ENCODE results near the gene MRPL45.

- TF ChIP-seq FOSL2 (IDR thresholded peaks at IDR 0.05; ENCODE audit: borderline replicate concordance, low read depth) = no peak
- TF ChIP-seq EP300 (IDR thresholded peaks at IDR 0.05; ENCODE audit: borderline replicate concordance in 1 of 2, low read depth in 1 of 2, low read length in 1 of 2) = no peak
- TF ChIP-seq GABPA (IDR thresholded peaks at IDR 0.05; ENCODE audit: low read depth) = no peak
- no peak for TF ChIP-seq FOXM1 (IDR thresholded peaks at IDR 0.05; ENCODE audit: low read depth)
- no peak for TF ChIP-seq CTCF (IDR thresholded peaks at IDR 0.05)
- TF ChIP-seq NRF1 (IDR thresholded peaks at IDR 0.05; ENCODE audit: low read depth, low read length) = no peak
- no peak for TF ChIP-seq TAF1 (IDR thresholded peaks at IDR 0.05; ENCODE audit: borderline replicate concordance, low read depth, low read length)
- TF ChIP-seq RAD21 (IDR thresholded peaks at IDR 0.05; ENCODE audit: low read length) = no peak
- no peak for TF ChIP-seq CHD2 (IDR thresholded peaks at IDR 0.05; ENCODE audit: low read length, partially characterized antibody)
- no peak for TF ChIP-seq MAX (IDR thresholded peaks at IDR 0.05; ENCODE audit: low read depth)
- TF ChIP-seq RFX5 (IDR thresholded peaks at IDR 0.05; ENCODE audit: low read length) = no peak
- no peak for TF ChIP-seq SMC3 (IDR thresholded peaks at IDR 0.05; ENCODE audit: low read depth, low read length)
Measured at GRCh38 chr17:38358586-38359513, 61.9 kb downstream of the MRPL45 start.

All from SK-N-SH (cell line).